Upper lobe of left lung (tissue), 4 donors: ENCODE measurements around the gene KIF2C.

Source experiments
- POLR2A ChIP-seq, 4 donors: fragments of 450-650 bp; IDR thresholded peaks; one replicate each; pipeline ENCODE4 v1.5.1; 2016 to 2017; ENCODE audit warnings: antibody characterized with exemption in 4 of 4, mild to moderate bottlenecking in 2 of 4
- TF ChIP-seq, protein P1 (sequence below), 6 experiments: fragments of 450-650 bp in 4 of 6; fragments of 200-600 bp in 2 of 6; sonication (generic) in 2 of 6; IDR thresholded peaks; one replicate each; pipeline ENCODE4 v1.5.1; 2016 to 2019; ENCODE audit warnings: antibody characterized with exemption in 6 of 6

DNA sequence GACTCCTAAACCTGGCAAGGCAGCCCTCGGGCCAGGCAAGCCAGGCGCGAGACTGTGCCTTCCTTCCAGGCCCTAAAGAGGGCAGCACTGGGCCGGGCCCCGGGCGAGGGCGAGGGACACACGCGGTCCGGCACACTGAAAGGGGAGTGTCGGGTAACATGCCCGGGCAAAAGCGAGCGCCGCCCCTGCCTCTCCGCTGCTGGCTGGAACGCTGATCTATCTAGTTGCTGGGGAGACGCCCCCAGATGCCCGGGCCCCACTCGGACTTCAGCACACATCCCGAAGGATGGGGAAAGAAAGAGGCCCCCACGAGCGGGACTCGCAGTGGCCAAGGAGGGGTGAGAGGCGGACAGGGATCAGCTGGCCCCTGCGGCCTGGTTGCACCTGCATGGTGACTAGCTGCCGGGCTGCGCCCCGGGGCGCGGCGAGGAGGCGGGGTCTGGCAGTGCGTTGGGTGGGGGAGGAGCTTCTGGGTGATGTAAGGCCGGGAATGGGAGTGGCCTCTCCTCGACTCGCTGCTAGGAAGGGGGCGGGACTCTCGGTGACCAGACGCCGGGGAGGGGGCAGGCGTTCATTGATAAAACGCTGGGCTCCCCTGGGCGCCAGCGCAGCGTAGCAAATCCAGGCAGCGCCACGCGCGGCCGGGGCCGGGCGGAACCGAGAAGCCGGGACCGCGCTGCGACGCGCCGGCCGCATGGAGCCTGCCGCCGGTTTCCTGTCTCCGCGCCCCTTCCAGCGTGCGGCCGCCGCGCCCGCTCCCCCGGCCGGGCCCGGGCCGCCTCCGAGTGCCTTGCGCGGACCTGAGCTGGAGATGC, 60.3 kb downstream of the KIF2C start, which contains the start of gene PLK3:
- TF ChIP-seq, protein P1, sequence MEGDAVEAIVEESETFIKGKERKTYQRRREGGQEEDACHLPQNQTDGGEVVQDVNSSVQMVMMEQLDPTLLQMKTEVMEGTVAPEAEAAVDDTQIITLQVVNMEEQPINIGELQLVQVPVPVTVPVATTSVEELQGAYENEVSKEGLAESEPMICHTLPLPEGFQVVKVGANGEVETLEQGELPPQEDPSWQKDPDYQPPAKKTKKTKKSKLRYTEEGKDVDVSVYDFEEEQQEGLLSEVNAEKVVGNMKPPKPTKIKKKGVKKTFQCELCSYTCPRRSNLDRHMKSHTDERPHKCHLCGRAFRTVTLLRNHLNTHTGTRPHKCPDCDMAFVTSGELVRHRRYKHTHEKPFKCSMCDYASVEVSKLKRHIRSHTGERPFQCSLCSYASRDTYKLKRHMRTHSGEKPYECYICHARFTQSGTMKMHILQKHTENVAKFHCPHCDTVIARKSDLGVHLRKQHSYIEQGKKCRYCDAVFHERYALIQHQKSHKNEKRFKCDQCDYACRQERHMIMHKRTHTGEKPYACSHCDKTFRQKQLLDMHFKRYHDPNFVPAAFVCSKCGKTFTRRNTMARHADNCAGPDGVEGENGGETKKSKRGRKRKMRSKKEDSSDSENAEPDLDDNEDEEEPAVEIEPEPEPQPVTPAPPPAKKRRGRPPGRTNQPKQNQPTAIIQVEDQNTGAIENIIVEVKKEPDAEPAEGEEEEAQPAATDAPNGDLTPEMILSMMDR (IDR thresholded peaks at IDR 0.05), result peak; percentile 94 to 96 (median 95)
- TF ChIP-seq POLR2A (IDR thresholded peaks at IDR 0.05), result peak in 3 of 4 donors; percentile 92 to 98 (median 97)
